Stimulated activated naive CD4-positive, alpha-beta T cell (primary cell): ENCODE data around the gene SLC6A11.

ENCODE experiments used
- DNase-seq, 6 experiments: peaks; one replicate each; lab custom pipeline; 2025; lab: John Stamatoyannopoulos, UW

Gene SLC6A11

DNA sequence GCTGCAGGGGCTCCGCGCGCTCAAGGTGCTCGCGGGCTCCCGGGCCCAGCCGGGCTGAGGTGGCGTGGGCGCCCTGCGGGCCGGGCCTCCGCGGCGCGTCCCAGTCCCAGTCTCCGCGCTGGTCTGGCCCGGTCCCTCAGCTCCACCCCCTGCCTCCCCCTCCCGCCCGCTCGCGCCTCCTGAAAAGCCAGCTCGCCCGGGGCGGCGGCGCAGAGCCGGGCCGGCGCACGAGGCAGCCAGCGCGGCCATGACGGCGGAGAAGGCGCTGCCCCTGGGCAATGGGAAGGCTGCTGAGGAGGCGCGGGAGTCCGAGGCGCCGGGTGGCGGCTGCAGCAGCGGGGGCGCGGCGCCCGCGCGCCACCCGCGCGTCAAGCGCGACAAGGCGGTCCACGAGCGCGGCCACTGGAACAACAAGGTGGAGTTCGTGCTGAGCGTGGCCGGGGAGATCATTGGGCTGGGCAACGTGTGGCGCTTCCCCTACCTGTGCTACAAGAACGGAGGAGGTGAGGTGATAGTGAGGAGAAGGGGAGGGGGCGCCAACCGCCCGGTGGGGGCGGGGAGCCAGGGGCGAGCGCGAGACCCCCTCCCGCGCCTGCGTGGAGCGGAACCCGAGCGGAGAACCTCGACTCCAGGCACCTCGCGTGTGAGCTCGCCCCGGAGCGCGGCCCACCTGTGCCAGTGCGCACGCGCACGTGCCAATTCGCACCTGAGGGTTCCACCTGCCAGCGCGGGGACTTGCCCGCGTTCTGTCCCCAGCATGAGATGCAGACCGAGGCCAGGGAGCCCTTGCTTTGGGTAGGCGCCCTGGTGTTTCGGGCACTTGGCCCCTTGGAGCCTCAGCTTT, at the start of gene SLC6A11:
TSS of gene SLC6A11 (plus strand) at position 210 of the 844 bp plus-strand sequence. CDS start at position 248, 38 bp downstream.
- no peak for DNase-seq

DNA sequence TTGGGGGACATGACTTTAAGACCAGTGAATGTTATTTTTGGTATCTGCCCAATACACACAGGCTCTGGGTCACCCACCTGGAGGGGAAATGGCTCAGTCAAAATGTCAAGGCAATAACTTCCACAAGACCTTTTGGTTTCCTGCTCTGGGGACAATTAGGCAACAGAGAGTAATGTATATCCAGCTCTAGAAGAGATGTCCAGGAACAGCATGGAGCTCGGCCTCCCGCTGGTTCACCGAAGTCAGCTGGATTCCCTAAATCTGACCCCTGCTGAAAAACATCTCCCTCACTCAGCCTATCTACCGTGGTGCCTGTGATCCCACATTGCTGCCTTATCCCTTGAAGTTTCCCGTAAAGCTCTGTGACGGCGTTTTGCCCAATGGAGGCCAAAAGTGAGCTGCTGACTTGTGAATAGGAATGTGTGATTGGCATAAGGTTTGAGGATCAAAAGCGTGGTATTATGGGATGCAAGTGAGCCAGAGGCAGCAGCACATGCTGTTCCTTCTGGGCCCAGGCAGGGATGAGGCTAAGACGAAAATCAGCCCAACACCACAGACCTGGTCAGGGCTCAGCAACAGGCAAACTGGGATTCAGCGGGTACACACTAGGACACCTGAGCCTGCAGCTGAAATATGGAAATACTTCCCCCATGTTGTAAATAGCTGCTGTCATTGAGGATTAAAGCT, 47.2 kb upstream of the SLC6A11 start:
- DNase-seq = no peak

DNA sequence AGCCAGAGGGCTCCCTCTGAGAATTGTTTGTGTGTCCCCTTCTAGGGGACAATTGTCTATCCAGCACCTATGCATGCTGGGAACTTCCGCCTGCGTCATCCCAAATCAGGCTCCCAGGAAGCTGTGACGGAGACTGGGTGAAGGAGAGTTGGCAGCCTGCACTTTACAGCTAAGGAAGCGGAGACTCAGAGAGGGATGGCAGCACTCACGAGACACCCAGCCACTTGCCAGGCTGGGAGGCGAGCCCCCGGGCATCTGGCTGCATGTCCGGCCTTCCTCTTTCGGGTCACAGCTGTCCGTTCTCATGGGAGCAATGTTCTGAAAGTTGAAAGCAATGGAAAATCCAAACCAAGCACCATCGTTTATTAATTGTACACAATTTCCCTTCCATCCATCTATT, 45.5 kb upstream of the SLC6A11 start:
- no peak for DNase-seq

DNA sequence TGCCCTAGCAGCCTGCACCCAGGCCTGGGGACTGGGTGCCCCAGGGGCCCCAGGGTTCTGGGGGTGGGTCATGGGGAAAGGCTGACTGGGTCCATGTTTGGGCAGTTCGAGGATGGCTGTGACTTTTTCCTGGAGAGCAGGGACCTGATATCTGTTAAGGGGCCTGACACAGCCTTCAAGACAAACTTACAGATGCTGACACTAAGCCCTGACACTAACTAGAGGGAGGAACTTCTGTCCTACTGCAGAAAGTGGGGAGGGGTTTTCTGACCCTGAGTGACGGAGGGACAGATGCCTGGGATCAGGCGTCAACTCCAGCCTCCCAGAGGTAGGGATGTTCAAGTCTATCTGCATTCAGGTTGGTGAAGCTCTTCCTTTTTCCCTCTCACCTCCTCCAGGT, 45.0 kb upstream of the SLC6A11 start:
- no peak for DNase-seq

DNA sequence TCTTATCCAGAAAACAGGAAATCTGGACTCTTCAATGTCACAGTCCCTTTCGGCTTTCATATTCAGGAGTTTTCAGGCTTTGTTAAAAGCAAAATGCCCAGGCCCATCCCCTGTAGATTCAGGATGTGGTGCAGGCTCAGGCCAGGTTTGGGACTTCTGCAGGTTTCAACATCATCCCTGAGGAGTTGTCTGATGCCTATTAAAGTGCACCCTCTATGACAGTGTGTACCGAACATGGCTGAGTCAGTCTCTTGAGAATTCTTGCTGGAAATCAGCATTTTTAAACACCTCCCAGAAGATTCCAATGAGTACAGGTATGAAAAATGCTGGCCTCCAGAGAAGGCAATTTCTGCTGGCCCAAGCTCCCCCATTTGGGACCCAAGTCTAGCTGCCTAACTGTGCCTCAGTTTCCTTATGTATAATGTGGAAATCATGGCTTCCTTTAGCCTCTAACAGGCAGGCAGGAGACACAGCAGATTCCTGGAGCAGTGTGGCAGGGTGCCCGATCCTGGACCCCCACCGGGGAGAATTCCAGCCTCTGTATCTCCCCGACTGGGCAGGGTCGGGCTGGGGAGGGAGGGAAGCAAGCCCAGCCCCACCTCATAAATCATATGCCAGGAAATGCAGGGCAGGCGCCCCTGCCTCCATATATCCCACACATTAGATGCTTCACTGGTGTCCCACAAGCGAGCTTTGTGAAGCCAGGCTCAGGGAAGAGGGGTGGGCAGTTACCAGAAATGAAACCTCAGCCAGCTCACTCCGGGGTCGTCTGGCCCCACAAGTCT, 44.4 kb upstream of the SLC6A11 start:
- no peak for DNase-seq

DNA sequence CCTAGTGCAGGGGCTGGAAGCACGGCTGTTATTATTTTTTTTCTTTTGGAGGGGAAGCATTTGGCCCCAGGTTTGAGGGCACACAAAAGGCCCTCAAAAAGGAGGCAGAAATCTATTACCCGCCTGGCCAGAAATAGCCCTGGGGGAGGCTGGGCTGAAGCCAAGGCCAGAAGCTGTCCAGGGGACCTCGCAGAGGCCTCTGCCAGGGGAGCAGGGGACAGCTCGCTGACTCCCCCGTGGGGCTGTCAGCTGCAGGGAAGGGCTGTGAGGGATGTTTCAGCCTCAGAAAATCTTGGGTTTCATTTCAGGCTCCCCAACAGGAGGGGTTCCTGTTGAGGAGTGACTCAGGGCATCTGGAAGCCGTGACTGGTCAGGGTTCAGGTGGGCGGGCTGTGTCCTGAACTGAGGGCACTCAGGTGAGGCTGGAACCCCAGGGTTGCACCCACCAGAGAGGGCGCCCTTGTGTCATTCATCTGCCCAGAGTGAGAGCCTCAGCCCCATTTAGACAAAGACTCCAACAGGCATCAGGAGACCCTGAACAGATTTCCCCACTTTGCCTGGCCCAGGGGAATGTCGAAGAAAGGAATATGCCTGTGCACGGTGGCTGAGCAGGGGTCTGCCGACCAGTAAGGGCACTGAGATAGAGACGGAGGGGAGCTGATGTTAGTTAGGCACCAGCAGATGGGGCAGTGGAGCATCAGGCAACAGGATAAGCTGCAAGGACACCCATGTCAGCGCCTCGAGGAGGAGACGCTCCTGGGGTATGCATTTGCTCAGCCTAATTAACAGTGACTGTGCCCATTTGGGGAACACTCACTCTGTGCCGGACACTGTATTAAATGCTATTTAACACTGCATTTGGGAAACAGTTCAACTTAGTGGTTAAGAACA, 43.5 kb upstream of the SLC6A11 start:
- DNase-seq = no peak

DNA sequence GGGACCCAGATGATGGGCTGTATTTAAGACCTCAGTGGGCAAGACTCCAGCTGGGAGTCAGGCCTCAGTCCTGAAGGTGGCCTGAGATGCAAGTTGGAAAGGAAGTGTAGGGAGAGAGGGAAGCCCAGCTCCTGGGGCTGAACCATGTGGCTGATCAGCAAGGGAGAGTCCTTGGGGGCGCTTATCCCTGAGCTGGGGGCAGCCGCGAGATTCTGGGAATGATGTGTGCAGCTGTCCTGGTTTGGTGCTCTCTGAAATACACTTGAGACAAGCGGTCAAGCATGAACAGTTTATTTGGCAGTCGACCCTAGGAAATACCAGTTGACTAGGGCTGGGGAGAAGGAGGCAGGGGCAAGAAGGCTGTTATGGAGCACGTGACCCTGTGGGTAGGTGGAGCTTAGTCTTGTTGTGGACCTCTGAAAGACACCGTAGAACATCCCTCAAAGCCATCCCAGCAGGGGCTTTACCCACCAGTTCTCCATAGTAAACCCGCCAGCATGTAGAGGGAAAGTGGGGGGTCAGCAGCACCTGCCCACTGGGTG, 41.8 kb upstream of the SLC6A11 start:
- no peak for DNase-seq

DNA sequence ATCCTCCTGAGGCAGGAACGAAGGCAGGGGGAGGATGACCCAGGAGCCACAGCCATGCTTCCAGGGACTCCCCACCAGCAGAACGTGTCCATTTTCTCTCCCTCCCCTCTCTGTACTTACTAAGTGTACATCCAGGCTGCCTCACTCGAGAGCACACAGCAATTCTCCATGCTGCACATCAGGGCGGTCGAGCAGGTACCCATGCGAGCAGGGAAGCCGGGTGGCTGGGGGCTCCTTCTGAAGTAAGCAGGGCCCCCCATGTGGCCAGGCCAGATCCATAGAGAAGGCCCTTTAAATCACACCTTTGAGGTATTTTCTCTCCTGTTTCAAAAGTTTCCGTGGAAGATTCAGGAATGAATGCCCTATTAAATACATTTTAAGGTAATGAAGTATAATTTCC, 41.2 kb upstream of the SLC6A11 start:
- no peak for DNase-seq

DNA sequence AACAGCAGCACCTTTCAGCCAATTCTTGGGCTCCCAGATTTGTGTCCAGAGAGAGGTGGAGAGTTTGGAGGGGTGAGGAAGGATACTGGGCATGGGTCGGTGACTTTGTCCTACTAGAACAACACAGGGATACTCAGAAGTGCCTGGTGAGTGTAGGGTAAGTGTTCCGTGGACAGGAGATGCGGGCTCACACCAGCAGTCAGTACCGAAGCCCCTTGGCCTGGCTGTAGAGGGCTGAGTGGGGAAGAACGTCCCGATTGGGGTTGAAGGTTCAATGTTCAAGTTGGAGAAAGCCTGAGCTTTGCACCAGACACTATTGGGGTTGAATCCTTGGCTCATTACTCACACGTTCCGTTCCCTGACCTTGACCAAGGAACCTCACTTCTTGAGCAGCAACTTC, 40.8 kb upstream of the SLC6A11 start:
- no peak for DNase-seq

DNA sequence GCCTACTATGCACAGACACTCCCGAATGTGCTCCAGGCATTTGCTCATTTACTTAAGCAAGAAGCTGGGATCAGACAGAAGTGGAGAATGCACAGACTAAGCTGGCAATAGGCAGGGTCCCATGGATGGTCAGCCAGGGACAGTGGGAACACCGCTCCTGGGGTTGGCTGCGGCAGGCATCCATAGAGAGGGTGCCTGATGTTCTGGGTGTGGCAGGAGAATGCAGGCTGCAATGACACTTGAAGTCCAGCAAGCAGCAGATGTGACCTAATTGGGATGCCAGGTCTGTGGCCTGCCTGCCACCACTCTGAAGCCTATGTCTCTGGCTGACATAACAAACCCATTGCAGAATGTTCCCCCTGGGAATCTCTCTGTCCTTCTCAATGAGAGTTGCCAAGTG, 40.2 kb upstream of the SLC6A11 start:
- DNase-seq = no peak

DNA sequence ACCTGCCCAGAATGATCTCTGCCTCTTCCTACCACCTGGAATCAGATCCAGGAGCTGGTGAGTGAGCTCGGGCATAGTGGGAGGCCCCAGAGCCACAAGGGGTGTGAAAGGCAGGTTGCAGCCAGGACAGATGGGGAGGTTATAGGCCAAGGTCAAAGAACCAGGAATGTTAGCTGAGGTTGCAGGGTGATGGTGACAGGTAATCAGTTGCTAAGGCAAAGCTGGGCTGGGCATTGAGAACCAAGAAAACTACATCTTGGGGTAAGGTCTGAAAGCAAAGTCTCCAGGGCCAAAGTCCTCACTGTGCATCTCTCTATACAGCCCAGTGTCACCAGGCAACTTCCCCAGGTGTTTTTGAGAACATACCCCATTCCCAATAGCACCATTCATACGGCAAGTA, 38.4 kb upstream of the SLC6A11 start:
- DNase-seq = no peak

DNA sequence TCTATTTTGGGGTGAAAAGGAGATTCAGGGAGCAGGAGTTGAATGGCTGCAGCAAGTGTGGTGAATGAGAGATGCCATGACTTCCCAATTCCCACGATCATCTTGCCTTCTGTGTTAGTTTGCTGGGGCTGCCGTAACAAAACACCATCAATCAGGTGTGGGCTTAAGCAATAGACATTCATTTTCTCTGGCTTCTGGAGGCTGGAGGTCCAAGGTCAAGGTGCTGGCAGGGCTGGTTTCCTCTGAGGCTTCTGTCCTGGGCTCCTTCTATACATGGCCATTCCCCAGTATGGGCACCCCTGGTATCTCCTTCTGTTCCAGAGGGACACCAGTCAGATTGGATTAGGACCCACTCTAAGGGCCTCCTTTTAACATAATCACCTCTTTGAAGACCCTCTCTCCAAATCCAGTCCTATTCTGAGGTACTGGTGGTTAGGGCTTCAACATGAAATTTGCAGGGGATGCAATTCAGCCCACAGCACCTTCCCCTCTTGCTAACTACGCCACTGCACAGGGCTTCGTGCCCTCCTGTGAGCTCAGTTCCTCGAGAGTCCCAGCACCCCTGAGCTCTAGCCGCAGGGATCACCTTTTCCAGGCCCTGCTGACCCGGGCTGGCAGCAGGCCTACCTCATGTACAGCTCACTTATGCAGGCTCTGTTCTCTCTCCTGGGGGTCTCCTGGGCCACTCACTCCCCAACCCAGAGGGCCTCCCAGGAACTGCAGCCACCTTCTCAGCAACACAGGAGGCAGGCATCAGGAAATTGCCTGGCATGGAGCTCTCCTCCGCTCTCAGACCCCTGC, 37.3 kb upstream of the SLC6A11 start:
- no peak for DNase-seq

DNA sequence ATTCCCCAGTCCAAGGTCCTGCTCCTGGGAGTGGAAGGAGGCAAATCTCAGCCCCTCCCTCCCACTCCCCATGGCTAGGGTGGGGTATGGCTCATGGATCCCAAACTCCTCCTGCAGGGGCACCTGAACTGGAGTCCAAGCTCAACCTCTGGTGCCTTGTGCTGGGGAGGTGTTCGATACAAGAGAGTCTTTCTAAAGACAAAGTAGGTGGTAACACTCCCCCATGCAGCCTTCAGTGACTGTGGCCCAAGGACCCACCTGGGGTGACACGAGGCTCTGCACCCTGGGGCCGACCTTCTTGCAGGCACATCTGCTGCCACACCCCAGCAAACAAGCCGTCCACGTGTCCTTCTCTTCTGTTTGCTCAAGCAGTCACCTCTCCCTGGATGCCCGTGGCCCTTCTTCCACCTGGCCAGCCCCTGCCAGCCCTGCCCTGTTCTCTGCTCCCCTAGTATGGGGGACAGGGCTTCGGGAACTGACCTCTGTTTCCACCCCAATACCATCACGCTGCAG, 36.7 kb upstream of the SLC6A11 start:
- DNase-seq = no peak

DNA sequence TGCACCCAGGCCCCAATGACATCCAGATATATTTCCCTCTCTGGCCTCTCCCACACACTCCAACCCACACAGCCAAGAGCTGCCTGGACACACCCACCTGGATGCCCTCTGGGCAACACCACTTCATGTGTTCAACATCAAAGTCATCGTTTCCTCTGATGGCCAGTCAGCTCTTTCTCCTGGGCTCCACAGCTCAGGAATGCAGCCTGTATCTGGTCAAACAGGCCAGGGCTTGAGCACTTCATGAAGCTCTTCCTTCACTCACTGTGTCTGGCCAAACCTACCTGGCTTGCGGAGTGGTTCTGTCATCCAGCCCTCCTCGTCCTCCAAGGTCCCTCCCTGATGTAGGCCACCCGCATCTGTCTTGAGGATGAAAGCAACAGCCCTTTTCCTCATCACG, 35.8 kb upstream of the SLC6A11 start:
- no peak for DNase-seq

DNA sequence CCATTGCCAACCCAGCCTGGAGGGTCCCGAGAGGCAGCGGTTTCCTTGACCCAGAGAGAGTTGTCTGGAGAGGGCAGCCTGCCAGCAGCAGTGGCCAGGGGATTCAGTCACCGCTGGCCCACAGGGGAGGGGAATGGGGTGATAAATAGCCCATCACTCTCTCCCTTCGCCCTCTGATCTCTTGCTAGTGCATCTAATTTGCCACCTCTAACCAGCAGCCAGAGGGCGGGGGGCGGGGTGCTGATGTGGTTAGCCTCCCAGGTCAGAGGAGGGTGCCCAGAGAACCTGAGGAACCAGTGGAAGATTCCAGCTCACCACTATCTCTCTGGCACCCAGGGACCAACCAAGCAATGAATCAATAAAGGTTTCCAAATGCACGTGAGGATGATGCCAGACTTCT, 35.1 kb upstream of the SLC6A11 start:
- DNase-seq = no peak

DNA sequence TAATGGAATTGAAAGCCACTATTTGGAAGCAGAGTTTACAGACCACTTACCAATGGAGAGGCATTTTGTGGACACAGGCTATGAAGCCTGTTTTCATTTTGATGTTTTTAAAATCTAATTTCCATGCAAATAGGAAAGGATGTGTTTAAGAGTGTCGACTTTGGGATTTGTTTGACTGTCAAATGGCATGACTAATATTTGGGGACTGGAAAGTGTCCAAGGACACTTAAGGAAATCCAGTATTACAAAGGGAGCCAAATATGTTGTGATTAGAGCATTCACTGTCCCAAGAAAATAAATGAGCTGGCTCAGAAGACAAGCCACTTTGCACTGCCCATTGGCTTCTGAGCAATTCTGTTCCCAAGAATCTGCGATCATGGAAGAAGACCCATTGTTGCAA, 34.0 kb upstream of the SLC6A11 start:
- no peak for DNase-seq

DNA sequence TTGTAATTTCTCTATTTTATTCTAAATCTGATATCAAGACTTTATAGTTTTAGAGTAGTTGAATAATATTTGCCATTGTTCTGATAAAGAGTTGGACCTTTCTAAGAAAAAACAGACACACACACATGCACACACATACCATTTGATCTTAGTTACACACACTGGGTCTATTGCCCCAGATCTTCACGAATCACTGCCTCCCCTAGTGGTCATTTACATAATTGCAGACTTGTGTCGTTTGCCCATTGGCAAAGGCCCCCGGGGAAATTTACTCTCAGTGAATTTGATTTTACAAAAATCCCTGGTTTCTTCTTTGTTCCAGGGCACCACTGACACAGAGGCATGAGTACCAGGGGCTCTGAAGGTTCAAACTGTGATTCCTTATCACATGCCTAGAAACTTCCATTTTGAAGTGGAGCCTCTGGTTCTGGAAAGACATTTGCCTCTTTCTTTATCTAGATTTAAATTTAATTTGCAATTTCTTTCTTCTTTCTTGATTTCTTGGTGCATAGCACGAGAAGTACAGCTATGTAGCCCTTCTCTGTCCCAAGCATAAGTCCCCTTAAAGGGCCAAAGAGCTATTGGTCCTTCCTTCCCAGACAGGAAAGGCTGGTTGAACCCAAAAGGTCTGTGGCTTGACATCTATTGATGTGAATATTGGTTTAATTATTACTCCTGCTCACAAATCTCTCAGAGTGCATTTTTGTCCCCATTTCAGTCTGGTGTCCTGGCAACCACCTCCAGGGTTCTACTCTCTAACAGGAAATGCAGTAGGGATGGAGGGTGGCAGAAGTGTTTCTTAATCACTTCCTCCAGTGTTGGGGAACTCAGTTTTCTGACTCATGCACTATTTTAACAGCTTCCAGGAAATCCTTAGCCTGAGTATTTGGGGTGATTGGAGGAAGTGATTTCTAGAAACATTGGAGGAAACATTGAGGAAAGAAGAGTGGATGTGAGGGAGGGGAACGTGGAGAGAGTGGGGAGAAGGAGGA, 32.4 kb upstream of the SLC6A11 start:
- peak in 3 of 6 experiments; percentile 3 to 17 (median 5) for DNase-seq

DNA sequence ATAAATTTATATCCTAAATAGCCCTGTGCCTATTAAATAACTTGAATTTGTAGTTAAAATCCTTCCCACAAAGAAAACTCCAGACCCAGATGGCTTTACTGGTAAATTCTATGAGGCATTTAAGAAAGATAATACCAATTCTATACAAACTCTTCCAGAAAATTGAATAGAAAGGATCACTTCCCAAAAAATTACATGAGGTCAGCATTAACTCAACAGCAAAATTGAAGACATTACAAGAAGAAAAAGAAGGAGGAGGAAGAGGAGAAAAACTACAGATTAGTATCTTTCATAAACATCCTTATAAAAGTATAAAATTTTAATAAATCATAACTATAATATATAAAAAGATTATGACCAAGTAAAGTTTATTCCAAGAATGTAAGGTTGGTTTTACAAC, 29.4 kb upstream of the SLC6A11 start:
- DNase-seq = no peak

DNA sequence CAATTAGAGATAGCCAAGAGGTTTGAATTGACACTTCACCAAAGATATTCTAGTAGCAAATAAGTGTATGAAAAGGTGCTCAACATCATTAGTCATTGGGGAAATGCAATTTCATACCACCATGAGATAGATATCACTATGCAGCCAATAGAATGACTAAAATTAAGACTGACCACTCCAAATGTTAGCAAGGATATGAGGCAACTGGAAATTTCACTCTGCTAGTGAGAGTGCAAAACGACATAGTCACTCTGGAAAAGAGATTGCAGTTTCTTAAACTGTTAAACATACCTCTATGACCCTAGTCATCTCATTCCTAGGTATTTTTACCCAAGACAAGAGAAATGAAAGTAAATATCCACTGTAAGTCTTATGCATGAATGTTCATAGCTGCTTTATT, 27.6 kb upstream of the SLC6A11 start:
- no peak for DNase-seq
